H1 (cell line): ENCODE results near the gene TIAL1.
"Not testable (repeated sequence)": the region's sequence is repeated elsewhere in the genome, so short reads cannot be mapped to it uniquely, and the experiment has no call there.

Source experiments
- CEBPB ChIP-seq: IDR thresholded peaks from 2 replicates; pipeline ENCODE4 v1.6.1; 2012; ENCODE audit warnings: low read depth, low read length
- CREB1 ChIP-seq: IDR thresholded peaks from 2 replicates; pipeline ENCODE4 v1.6.1; 2012; ENCODE audit warnings: inconsistent platforms
- JUN ChIP-seq: IDR thresholded peaks from 2 replicates; pipeline ENCODE4 v1.6.1; 2011; ENCODE audit warnings: low read depth, mild to moderate bottlenecking, improper control_type of control experiment, low read length
- KDM1A ChIP-seq: fragments of 200-600, 300-600 bp; sonication (generic); IDR thresholded peaks from 2 replicates; pipeline ENCODE4 v1.7.1; 2016; ENCODE audit warnings: mild to moderate bottlenecking, low read length, borderline replicate concordance
- NANOG ChIP-seq: IDR thresholded peaks from 2 replicates; pipeline ENCODE4 v1.6.1; 2011; ENCODE audit warnings: low read length, low read depth, mild to moderate bottlenecking, inconsistent platforms; ENCODE audit not compliant: insufficient read depth, poor library complexity, severe bottlenecking
- POLR2A ChIP-seq, 2 experiments: IDR thresholded peaks; 1 replicate in 1 of 2; 2 replicates in 1 of 2; pipeline ENCODE4 v1.6.1; 2011; ENCODE audit warnings: low read depth in 2 of 2, low read length in 2 of 2, mild to moderate bottlenecking in 2 of 2; ENCODE audit errors: control extremely low read depth in 1 of 2
- SIRT6 ChIP-seq: IDR thresholded peaks from one replicate; pipeline ENCODE4 v1.7.1; 2012; ENCODE audit warnings: low read length, inconsistent platforms
- SP1 ChIP-seq: IDR thresholded peaks from 2 replicates; pipeline ENCODE4 v1.6.1; 2011; ENCODE audit warnings: low read depth, low read length
- TAF1 ChIP-seq: IDR thresholded peaks from 2 replicates; pipeline ENCODE4 v1.6.1; 2011; ENCODE audit warnings: mild to moderate bottlenecking, low read depth, low read length
- ZNF274 ChIP-seq: IDR thresholded peaks from 2 replicates; pipeline ENCODE4 v1.7.0; 2012; ENCODE audit warnings: low read length, borderline replicate concordance; ENCODE audit errors: extremely low read depth
- TF ChIP-seq, protein P1 (sequence below), 3 experiments: IDR thresholded peaks; 1 replicate in 2 of 3; 2 replicates in 1 of 3; pipeline versions ENCODE4 v1.5.1 to v1.6.1; 2011; ENCODE audit warnings: low read length in 3 of 3, mild to moderate bottlenecking in 3 of 3, inconsistent platforms in 2 of 3, low read depth in 1 of 3, moderate library complexity in 1 of 3; ENCODE audit not compliant: insufficient read depth in 1 of 3; ENCODE audit errors: control extremely low read depth in 1 of 3
- TF ChIP-seq, protein P2 (sequence below): IDR thresholded peaks from 2 replicates; pipeline ENCODE4 v1.6.1; 2012; ENCODE audit warnings: inconsistent platforms

- TF ChIP-seq, protein P1, sequence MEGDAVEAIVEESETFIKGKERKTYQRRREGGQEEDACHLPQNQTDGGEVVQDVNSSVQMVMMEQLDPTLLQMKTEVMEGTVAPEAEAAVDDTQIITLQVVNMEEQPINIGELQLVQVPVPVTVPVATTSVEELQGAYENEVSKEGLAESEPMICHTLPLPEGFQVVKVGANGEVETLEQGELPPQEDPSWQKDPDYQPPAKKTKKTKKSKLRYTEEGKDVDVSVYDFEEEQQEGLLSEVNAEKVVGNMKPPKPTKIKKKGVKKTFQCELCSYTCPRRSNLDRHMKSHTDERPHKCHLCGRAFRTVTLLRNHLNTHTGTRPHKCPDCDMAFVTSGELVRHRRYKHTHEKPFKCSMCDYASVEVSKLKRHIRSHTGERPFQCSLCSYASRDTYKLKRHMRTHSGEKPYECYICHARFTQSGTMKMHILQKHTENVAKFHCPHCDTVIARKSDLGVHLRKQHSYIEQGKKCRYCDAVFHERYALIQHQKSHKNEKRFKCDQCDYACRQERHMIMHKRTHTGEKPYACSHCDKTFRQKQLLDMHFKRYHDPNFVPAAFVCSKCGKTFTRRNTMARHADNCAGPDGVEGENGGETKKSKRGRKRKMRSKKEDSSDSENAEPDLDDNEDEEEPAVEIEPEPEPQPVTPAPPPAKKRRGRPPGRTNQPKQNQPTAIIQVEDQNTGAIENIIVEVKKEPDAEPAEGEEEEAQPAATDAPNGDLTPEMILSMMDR (IDR thresholded peaks at IDR 0.05; ENCODE audit: control extremely low read depth in 1 of 3, insufficient read depth in 1 of 3, low read depth in 1 of 3, low read length in 3 of 3) = not testable (repeated sequence)
- not testable (repeated sequence) for TF ChIP-seq ZNF274; NANOG; TAF1; CREB1; KDM1A; SP1; POLR2A (IDR thresholded peaks at IDR 0.05; ENCODE audit: control extremely low read depth in 1 of 2, low read depth in 2 of 2, low read length in 2 of 2); CEBPB; JUN; SIRT6
- TF ChIP-seq, protein P2, sequence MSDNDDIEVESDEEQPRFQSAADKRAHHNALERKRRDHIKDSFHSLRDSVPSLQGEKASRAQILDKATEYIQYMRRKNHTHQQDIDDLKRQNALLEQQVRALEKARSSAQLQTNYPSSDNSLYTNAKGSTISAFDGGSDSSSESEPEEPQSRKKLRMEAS = not testable (repeated sequence)
Observed at GRCh38 chr10:119556081-119556480, 40.7 kb downstream of the TIAL1 start.
